Ascending aorta (tissue), 2 donors: ENCODE data around the gene BBS9. TPM values are rescaled to one million over a fixed set of nuclear protein-coding genes. Genes with fewer than 3 reads are reported as not detected.

Source experiments
- DNase-seq, 2 donors: peaks; one replicate each; pipeline ENCODE4 v3.0.0-alpha.2; 2019; ENCODE audit warnings: low spot score in 2 of 2
- H3K27ac ChIP-seq, 2 donors: fragments of 200-600 bp; sonication (generic); one replicate each; pipeline ENCODE4 v1.5.1; 2016 to 2017; ENCODE audit warnings: mild to moderate bottlenecking in 1 of 2
- H3K27me3 ChIP-seq: fragments of 200-600 bp; sonication (generic); one replicate; pipeline ENCODE4 v1.5.1; 2017
- H3K36me3 ChIP-seq, 2 donors: fragments of 200-600 bp; sonication (generic); one replicate each; pipeline ENCODE4 v1.5.1; 2016
- H3K4me1 ChIP-seq, 2 donors: fragments of 200-600 bp; sonication (generic); one replicate each; pipeline ENCODE4 v1.5.1; 2016 to 2017; ENCODE audit warnings: mild to moderate bottlenecking in 1 of 2
- H3K4me3 ChIP-seq, 2 donors: fragments of 200-600 bp; sonication (generic); one replicate each; pipeline ENCODE4 v1.5.1; 2016 to 2017; ENCODE audit warnings: mild to moderate bottlenecking in 1 of 2
- H3K9me3 ChIP-seq, 2 donors: fragments of 200-600 bp; sonication (generic); one replicate each; pipeline ENCODE4 v1.5.1; 2016
- intact Hi-C: fragments of 100-400 bp; cut with DNase I; formaldehyde crosslinking; loops from one replicate; pipeline ENCODE4 v1.15.1; 2023
- total RNA-seq: library from RNA; depleted of rRNA; stranded (reverse); fragments of >200 nt; gene quantifications from one replicate; pipeline ENCODE4 v1.1.0, GENCODE V29; 2016
- TF ChIP-seq, protein P1 (sequence below), 3 experiments: fragments of 200-600 bp in 2 of 3; fragments of 450-650 bp in 1 of 3; sonication (generic) in 2 of 3; IDR thresholded peaks; one replicate each; pipeline ENCODE4 v1.5.1; 2016 to 2019; ENCODE audit warnings: antibody characterized with exemption in 3 of 3, mild to moderate bottlenecking in 1 of 3, moderate library complexity in 1 of 3

BBS9 gene
- total RNA-seq, 1 donor from 2014 or later: 23.3 TPM

DNA sequence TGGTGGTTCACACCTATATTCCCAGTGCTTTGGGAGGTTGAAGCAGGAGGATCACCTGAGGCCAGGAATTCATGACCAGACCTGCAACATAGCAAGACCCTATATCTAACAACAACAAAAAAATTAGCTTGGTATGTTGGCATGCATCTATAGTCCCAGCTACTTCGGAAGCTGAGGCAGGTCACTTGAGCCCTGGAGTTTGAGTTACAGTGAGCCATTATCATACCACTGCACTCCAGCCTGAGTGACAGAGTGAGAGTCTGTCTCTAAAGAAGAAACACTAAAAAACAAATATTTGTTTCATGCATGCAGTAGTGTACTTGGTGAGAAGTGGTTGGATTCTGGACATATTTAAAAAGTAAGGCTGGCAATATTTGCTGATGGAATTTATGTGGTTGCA lies 198.1 kb downstream of the BBS9 start:
- DNase-seq: no peak
- no peaks in the 10 kb centered on the region for H3K36me3 ChIP-seq
- no peaks in the 10 kb centered on the region for H3K4me1 ChIP-seq
- no peak overlapping the region for H3K4me3 ChIP-seq
- H3K9me3 ChIP-seq: peaks cover 0 to 16% of the 10 kb centered on the region in 2 donors
- intact Hi-C loops: no loop called here
- TF ChIP-seq, protein P1, sequence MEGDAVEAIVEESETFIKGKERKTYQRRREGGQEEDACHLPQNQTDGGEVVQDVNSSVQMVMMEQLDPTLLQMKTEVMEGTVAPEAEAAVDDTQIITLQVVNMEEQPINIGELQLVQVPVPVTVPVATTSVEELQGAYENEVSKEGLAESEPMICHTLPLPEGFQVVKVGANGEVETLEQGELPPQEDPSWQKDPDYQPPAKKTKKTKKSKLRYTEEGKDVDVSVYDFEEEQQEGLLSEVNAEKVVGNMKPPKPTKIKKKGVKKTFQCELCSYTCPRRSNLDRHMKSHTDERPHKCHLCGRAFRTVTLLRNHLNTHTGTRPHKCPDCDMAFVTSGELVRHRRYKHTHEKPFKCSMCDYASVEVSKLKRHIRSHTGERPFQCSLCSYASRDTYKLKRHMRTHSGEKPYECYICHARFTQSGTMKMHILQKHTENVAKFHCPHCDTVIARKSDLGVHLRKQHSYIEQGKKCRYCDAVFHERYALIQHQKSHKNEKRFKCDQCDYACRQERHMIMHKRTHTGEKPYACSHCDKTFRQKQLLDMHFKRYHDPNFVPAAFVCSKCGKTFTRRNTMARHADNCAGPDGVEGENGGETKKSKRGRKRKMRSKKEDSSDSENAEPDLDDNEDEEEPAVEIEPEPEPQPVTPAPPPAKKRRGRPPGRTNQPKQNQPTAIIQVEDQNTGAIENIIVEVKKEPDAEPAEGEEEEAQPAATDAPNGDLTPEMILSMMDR (IDR thresholded peaks at IDR 0.05): no peak
- H3K27me3 ChIP-seq: no peaks in the 10 kb centered on the region
- H3K27ac ChIP-seq: no peak overlapping the region

DNA sequence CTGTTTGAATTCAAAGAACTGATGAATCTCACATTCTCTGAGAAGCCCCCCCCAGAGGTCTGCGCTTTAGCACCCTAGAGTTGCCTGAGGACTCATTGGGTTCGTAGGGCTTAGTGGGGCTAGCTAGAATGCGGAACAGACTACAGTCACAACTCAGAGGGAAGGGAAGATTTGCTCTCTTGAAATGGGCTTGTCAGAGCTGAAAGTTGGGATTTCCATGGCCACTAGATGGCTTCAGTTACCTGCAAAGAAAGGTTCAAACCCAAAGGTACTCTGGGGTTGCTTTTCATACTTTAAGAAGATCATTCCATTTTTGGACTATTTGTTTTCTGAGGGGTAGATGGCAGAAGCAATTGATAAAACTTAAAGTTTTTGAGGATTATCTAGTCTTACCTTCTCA lies 205.0 kb downstream of the BBS9 start:
- no peak overlapping the region for H3K4me3 ChIP-seq
- H3K36me3 ChIP-seq: no peaks in the 10 kb centered on the region
- TF ChIP-seq, protein P1 (IDR thresholded peaks at IDR 0.05): no peak
- H3K27me3 ChIP-seq: no peaks in the 10 kb centered on the region
- intact Hi-C loops: no loop called here
- no peaks in the 10 kb centered on the region for H3K4me1 ChIP-seq
- DNase-seq: no peak
- no peaks in the 10 kb centered on the region for H3K9me3 ChIP-seq
- no peak overlapping the region for H3K27ac ChIP-seq

DNA sequence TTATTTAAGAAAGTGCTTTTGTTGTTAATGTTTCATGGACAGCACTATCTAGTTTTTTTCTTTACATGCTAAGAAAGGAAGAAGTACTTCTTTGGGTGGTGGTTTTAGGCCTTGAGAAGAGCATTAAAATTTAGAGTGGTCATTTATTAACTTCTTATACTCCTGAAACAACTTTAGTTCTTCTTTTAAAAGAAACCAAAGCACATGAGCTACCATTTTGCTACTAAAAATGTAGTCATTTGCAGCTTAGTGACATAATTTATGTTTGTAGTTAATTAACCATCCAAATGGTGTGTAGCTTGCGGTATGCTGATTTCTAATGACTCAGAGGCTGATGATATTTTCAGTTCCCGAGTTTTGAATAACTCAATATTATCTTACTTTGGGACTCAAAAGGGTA lies 207.5 kb downstream of the BBS9 start:
- intact Hi-C loops: no loop called here
- Histone ChIP-seq H3K27ac (no peak overlapping the region), H3K36me3 (no peaks in the 10 kb centered on the region), H3K4me1 (no peaks in the 10 kb centered on the region), H3K4me3 (no peak overlapping the region), H3K9me3 (no peaks in the 10 kb centered on the region), H3K27me3 (no peaks in the 10 kb centered on the region)
- TF ChIP-seq, protein P1 (IDR thresholded peaks at IDR 0.05): no peak
- no peak for DNase-seq

DNA sequence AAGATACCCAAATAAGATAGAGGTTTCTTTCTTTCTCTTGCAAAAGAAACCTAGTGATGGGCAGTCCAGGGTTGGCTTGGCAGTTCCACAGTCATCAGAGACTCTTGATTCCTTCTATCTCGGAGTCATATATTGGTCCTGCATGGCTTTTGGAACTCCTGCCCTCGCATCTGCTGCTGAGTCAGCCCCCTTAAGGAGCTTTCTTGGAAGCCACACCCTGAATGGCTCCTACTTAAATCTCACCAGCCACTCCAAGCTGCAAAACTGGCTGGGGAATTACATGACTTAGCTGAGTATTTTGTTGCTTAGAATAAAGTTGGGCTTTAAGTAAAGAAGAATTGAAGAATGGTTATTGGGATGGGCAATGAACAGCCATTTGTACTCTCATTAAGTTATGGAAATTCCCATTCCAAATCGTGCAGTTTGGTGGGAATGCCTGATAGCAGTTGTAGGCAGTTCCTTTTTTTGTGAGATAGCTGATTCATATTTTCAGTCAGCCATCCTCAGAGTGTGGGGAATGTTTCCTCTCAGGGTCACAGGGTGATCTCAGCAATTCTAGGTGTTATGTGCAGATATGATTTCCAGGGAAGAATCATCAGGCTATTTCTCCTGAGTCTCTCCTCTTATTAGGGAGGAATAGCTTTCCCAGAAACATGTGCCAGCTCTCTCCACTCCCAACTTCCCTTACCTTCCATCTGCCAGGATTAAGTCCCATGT lies 209.9 kb downstream of the BBS9 start:
- TF ChIP-seq, protein P1 (IDR thresholded peaks at IDR 0.05): no peak
- H3K9me3 ChIP-seq: no peaks in the 10 kb centered on the region
- no peaks in the 10 kb centered on the region for H3K4me1 ChIP-seq
- no peak for DNase-seq
- H3K27ac ChIP-seq: no peak overlapping the region
- intact Hi-C loops: no loop called here
- peaks cover 0 to 3% of the 10 kb centered on the region in 2 donors for H3K36me3 ChIP-seq
- H3K4me3 ChIP-seq: no peak overlapping the region
- no peaks in the 10 kb centered on the region for H3K27me3 ChIP-seq

DNA sequence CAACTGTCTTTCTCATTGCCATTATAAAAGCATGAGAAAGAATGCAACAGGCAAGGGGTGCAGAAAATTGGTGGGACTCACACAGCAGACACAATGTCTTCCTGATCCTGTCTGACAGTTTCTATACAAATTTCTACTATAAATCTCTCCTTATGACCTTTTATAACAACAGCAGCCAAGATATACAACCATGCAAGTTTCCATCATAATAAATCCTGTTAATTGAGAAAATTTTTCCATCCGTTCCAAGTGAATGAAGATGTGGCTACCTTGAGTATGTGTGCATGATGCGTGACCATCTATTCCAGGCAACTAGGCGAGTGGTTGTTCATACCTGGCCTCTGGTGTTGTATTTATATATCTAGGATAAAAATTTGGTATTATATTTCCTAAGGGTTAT lies 216.7 kb downstream of the BBS9 start:
- Histone ChIP-seq H3K36me3 (peaks cover 0 to 19% of the 10 kb centered on the region in 2 donors), H3K9me3 (no peaks in the 10 kb centered on the region), H3K4me1 (no peaks in the 10 kb centered on the region), H3K27me3 (no peaks in the 10 kb centered on the region), H3K27ac (no peak overlapping the region), H3K4me3 (no peak overlapping the region)
- intact Hi-C loops: no loop called here
- TF ChIP-seq, protein P1 (IDR thresholded peaks at IDR 0.05): no peak
- no peak for DNase-seq
